HCT116 (cell line): ENCODE results near the gene FGG.

Experiments
- CEBPB ChIP-seq: IDR thresholded peaks from 2 replicates; pipeline ENCODE4 v1.6.1; 2012; ENCODE audit warnings: low read depth
- CTCF ChIP-seq, 3 experiments: fragments of 200-600 bp in 1 of 3; sonication (generic) in 1 of 3; IDR thresholded peaks in 2 of 3; conservative IDR thresholded peaks in 1 of 3; 2 replicates each; pipeline ENCODE4 v1.5.1; 2012 to 2017; ENCODE audit warnings: low read depth in 2 of 3, low read length in 2 of 3, antibody characterized with exemption in 1 of 3, borderline replicate concordance in 1 of 3, control low read depth in 1 of 3, mild to moderate bottlenecking in 1 of 3, mixed read lengths in 1 of 3, mixed run types in 1 of 3, moderate library complexity in 1 of 3; ENCODE audit not compliant: insufficient read depth in 1 of 3
- POLR2A ChIP-seq: IDR thresholded peaks from 2 replicates; pipeline ENCODE4 v1.7.0; 2011; ENCODE audit warnings: borderline replicate concordance; ENCODE audit not compliant: insufficient read depth, insufficient read length; ENCODE audit errors: extremely low read depth
- REST ChIP-seq: IDR thresholded peaks from 2 replicates; pipeline ENCODE4 v1.6.1; 2012; ENCODE audit warnings: low read depth
- SP1 ChIP-seq: IDR thresholded peaks from 2 replicates; pipeline ENCODE4 v1.6.1; 2012; ENCODE audit warnings: low read depth
- TCF7L2 ChIP-seq: IDR thresholded peaks from 2 replicates; pipeline ENCODE4 v1.7.0; 2011; ENCODE audit warnings: borderline replicate concordance, inconsistent platforms; ENCODE audit not compliant: insufficient read depth, insufficient read length; ENCODE audit errors: extremely low read depth
- ZFX ChIP-seq: fragments of 450-650 bp; IDR thresholded peaks from 2 replicates; pipeline ENCODE4 v1.6.1; 2017
- ZNF274 ChIP-seq: fragments of 200-500 bp; sonication (Bioruptor generic); IDR thresholded peaks from 2 replicates; pipeline ENCODE4 v1.6.1; 2014; ENCODE audit warnings: mild to moderate bottlenecking, low read depth, low read length, inconsistent platforms

GRCh38 chr4:154606728-154607723 is 5.4 kb downstream of the FGG start:
- TF ChIP-seq TCF7L2 (no peak), REST (no peak), CTCF (IDR thresholded peaks at IDR 0.05 in 2 of 3, conservative IDR thresholded peaks at IDR 0.05 in 1 of 3; ENCODE audit: borderline replicate concordance in 1 of 3, insufficient read depth in 1 of 3, low read depth in 2 of 3, low read length in 2 of 3) (no peak), POLR2A (no peak), SP1 (no peak), ZNF274 (no peak), ZFX (no peak), CEBPB (no peak)
